Measurements from ENCODE around the gene PPP2R3B.

PPP2R3B gene

DNA sequence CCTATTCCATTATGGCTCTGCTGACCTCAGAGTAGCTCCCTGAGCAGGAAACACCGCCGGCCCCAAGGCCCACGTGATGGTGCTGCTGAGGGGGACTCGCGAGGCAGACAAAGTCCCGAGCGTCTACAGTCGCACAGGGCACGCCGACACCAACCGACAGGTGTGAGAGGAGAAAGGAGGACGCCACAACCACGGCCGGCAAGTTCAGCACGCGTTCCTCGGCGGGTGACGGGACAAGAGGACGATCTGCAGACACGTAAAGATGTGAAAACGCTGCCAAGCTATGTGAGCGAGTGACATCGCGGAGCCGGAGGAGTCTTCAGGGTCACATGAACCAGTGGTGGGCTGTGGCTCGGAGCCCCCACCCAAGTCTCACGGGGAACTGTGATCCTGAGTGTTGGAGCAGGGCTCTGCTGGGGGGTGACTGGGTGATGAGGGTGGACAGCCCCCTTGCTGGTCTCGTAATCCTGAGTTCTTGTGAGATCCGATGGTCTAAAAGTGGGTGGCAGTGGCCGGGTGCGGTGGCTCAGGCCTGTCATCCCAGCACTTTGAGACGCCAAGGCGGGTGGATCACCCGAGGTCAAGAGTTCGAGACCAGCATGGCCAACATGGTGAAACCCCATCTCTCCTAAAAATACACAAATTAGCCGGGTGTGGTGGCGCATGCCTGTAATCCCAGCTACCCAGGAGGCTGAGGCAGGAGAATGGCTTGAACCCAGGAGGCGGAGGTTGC lies 34.0 kb downstream of the PPP2R3B start:
- DNase-seq, result peak; percentile 20

DNA sequence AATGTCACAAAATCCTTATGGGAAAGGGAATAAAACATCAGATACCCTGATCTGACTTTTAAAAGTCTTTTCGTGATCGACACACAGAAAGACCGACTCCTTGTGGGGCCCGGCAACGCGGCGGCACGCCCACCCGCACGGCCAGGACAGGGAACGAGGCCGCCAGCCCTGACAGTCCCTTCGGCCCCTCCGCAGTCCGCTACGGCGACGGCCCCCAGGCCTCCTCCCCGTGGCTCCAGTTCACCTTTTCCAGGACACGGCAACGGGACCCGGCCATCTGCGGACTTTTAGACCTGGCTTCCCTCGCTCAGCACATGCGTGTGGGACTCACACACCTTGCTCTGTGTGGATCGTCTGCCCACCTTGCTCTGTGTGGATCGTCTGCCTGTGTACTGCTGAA lies 34.5 kb downstream of the PPP2R3B start:
- peak; percentile 16 for DNase-seq

DNA sequence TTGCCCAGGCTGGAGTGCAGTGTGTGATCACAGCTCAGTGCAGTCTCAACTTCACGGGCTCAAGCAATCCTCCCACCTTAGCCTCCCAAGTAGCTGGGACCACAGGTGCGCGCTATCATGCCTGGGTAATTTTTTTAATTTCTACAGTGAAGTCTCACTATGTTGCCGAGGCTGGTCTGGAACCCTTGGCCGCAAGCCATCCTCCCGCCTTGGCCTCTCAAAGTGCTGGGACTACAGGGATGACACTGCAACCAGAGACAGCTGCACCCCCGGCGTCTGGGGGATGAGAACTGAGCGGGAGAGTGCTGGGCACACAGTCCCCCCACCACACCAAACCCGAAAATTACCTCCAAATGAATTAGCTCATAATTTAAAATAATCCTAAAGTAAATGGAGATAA lies 35.0 kb downstream of the PPP2R3B start:
- peak; percentile 14 for DNase-seq

- peak; percentile 6 for DNase-seq
These were observed 35.4 kb downstream of the PPP2R3B start for GRCh38 chrX:351324-351641.

GRCh38 chrX:350534-351323 lies 36.0 kb downstream of the PPP2R3B start:
- DNase-seq, result peak; percentile 22

- DNase-seq, result no peak
These were observed 36.6 kb downstream of the PPP2R3B start for GRCh38 chrX:350148-350533.

- DNase-seq, result no peak
These were observed 37.0 kb downstream of the PPP2R3B start for GRCh38 chrX:349702-350101.

DNA sequence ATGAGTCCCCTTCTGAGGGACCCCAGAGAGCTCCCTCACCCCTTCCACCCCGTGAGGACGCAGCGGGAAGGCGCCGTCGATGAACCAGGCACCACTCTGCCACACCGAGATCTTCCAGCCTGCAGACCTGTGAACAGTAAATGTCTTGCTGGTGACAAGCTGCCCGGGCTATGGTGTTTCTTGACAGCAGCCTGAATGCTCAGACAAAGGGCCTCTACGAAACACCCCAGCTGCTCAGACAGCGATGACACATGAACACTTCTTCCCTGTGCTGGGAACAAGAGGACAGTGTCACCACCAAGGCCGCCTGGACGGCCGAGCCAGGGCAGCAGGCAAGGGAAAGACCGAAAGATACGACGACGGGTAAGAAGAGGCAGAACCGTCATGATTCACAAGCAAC lies 37.5 kb downstream of the PPP2R3B start:
- DNase-seq, result peak; percentile 21

GRCh38 chrX:348461-349117 lies 38.1 kb downstream of the PPP2R3B start:
- no peak for DNase-seq

DNA sequence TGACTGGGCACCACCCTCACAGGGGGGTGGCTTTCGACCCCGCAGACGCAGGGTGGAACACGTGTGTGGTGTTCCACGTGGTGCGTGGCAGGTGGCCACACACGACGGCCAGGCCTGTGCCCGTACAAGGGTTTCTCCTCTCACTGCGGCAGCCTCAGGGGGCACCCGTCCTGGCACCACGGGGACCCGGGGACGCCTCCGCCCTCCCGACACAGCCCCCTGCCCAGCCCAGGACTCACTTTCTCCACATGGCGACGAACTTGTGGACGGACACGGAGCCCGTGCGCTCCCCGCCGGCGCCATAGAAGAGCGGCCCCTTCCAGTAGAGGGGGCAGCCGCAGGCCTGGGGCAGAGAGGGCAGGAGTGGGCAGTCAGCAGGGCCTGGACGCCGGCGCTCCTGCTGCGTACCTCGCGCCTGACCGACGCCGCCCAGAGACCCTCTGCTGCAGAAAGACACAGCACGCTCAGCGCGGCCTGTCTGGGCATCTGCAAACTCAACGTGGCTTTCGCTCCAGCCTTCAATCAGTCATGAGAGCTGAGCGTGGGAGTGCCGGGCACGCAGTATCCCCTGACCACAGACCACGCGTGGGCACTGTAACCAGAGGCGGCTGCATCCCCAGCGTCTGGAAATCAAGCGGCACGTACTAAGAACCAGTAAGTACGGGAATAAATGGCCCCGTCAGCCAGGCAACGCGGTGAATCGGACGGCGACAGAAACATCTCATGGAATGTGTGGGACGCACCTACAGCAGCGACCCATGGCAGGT lies 39.2 kb downstream of the PPP2R3B start:
- peak; percentile 19 for DNase-seq

DNA sequence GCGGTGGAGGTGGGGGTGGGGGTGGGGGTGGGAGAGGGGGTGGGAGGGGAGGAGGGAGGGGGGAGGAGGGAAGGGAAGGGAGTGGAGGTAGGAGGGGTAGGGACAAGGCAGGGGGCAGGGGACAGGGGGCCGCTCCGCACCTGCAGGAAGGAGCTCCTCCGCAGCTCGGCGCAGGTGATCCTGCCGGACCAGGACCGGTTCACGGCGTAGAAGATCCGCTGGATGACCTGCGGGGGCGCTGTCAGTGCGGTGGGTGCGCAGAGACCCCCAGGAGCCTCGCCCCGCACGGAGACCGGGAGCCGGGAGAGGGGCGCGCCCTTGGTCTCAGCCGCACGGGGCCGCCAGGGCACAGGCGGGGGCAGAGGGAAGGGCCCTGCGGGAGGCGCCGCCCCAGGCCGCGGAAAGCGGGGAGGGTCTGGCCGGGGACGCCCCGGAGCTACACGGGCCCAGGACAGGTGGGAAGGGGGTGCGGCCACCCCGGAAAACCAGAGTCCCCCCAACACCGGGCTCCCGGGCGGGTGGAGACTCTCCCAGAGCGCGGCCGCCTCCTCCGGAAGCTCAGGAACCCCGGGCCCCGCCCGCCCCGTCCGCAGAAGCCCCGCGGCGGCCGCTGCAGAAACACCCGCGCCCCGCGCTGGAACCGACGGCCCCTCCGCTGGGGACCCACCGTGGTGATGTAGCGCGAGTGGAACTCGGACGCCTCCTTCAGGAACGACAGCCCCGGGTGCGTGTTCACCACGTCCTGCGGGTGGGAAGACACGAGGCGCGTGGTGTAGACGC lies 40.5 kb downstream of the PPP2R3B start:
- DNase-seq, result no peak

GRCh38 chrX:345020-345925 lies 41.4 kb downstream of the PPP2R3B start:
- DNase-seq, result no peak

DNA sequence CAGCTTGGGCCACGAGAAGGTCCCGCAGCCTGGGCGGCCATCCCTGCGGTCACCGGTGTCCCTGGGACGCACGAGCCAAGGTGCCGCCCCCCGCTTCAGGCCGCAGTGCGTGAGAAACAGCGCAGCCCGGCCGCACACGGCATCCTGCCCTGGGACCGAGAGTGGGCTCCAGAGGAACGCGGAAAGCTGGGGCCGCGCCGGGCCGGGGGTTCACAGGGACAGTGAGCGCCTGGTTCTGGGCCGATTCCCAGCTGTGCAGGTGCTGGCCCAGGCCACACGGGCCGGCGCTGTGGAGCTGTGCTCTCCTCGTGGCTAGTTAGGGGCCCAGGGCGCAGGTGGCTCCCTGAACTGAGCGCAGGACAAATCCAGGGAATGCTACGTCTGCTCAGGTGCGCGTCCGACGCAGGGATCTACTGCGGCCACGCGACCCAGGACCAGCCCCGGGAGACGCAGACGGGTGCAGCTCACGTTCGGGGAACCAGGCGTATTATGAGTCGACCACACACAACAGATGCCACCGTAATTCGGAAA lies 42.3 kb downstream of the PPP2R3B start:
- DNase-seq, result no peak

GRCh38 chrX:341541-342101 lies 45.1 kb downstream of the PPP2R3B start:
- peak; percentile 24 for DNase-seq

DNA sequence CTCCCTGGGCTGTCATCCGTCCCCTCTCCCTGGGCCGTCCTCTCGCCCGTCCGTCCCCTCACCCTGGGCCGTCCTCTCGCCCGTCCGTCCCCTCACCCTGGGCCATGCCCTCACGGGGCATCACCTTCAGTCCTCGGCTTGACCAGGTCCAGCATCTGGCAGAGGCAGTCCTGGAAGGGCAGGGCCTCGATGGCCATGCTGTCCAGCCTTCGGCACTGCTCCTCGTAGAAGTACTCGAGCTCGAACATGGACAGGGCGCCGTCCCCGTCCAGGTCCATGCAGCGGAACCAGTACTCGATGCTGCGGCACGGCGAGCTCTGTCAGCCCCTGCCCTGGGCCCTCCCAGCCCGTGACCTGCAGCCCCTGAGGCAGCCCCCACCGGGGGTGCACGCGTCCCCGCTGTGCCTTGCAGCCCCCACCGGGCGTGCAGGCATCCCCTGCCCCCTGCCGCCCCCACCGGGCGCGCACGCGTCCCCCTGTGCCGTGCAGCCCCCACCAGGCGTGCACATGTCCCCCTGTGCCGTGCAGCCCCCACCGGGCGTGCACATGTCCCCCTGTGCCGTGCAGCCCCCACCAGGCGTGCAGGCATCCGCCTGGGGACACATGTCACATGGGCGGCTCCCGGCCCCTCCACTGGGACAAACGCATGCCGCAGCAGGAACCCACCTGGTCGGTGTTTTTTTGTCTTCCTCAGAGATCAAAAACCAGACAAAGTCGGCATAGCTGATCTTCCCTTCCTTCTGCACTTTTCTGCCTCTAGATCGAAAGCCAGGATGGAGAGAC lies 45.9 kb downstream of the PPP2R3B start:
- peak; percentile 29 for DNase-seq

GRCh38 chrX:340121-340520 lies 46.6 kb downstream of the PPP2R3B start:
- no peak for DNase-seq

- DNase-seq, result no peak
These were observed 47.8 kb downstream of the PPP2R3B start for GRCh38 chrX:338836-339400.

DNA sequence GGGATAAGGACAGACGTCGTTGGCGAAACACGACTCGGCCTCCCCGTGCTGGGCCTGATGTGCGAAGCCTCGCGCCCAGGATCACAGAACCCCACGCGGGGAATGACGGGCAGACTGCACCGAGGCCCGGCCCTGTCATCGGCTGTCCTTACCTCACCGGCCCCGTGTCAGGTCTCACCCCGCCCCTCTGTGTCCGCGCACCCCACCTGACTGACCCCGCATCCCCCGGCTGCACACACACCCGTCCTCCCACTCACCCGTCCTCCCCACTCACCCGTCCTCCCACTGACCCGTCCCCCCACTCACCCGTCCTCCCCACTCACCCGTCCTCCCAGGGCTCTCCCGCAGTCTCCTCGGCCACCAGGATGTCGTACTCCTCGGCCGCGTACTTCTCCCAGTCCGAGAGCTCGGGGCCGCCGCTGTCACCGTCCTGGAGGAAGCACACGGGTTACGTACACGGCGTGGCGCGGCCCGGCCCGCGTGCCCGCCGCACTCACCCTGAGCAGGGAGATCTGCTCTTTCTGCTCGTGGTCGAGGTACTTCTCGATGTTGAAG lies 48.3 kb downstream of the PPP2R3B start:
- no peak for DNase-seq

DNA sequence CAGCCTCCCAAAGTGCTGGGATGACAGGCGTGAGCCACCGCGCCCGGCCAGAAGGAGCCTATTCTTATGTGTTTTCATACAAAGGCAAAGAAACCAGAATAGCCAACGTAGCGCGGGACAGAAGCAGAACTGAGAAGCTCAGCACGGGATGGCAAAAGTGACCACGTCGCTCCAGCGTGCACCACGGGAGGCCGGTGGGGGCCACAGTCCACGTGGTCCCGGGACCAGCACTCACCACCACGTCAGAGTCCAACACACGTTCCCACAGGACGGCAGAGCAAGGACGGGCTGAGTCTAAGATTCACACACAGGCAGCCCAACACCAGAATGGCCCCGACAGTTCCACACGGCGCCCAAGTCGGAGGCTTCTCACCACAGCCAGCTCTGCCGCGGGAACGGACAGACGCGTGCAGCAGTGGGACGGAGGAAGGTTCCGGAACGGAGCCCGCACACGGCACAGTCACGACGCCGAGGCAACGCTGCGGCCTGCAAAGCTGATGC lies 49.3 kb downstream of the PPP2R3B start:
- no peak for DNase-seq

Measured in activated CD4-positive, CD25-positive, alpha-beta regulatory T cell treated with anti-CD3 and anti-CD28 coated beads, Interleukin-2, amount 50 U/mL, for 72 hours (primary cell).